T-helper 1 cell treated with Interleukin-12 subunit alpha and Interleukin-12 subunit beta and Interleukin-4 antibody, amounts not matched to agents 30 μg/mL and 1 μg/mL, for 36 hours (primary cell): Measurements from ENCODE around the gene SYCP2.
A peak's percentile ranks its signal among the peaks of the same experiment; 100 is the strongest.
"Not testable (repeated sequence)": the region's sequence is repeated elsewhere in the genome, so short reads cannot be mapped to it uniquely, and the experiment has no call there.

Experiments used
- H3K27ac Mint-ChIP-seq: one replicate; pipeline ENCODE4 v1.8.0; 2021; ENCODE audit warnings: mild to moderate bottlenecking, mixed read lengths
- H3K27me3 Mint-ChIP-seq: one replicate; pipeline ENCODE4 v1.8.0; 2021; ENCODE audit warnings: low read depth, mixed read lengths
- H3K36me3 Mint-ChIP-seq: one replicate; pipeline ENCODE4 v1.8.0; 2021; ENCODE audit warnings: low read depth, mixed read lengths
- H3K4me1 Mint-ChIP-seq: one replicate; pipeline ENCODE4 v1.8.0; 2021; ENCODE audit warnings: low read depth, mixed read lengths
- H3K4me3 Mint-ChIP-seq: one replicate; pipeline ENCODE4 v1.8.0; 2021; ENCODE audit warnings: mild to moderate bottlenecking, moderate library complexity, mixed read lengths
- H3K9me3 Mint-ChIP-seq: one replicate; pipeline ENCODE4 v1.8.0; 2021; ENCODE audit warnings: mixed read lengths

SYCP2 gene

GRCh38 chr20:59933296-59933848 lies at the start of gene SYCP2:
TSS of gene SYCP2 (minus strand) at chr20:59933637. CDS start at chr20:59922413, 11,224 bp downstream.
- peak within 1 kb of the TSS; percentile 74 for H3K4me3 Mint-ChIP-seq
- H3K36me3 Mint-ChIP-seq: peaks cover 13% of the 10 kb centered on the region
- H3K27ac Mint-ChIP-seq: no peak within 1 kb of the TSS
- no peaks in the 10 kb centered on the region for H3K27me3 Mint-ChIP-seq
- H3K9me3 Mint-ChIP-seq: no peaks in the 10 kb centered on the region
- H3K4me1 Mint-ChIP-seq: peaks cover 21% of the 10 kb centered on the region

GRCh38 chr20:59983076-59983475 lies 49.6 kb upstream of the SYCP2 start:
- H3K4me1 Mint-ChIP-seq: no peaks in the 10 kb centered on the region
- no peak overlapping the region for H3K4me3 Mint-ChIP-seq
- no peaks in the 10 kb centered on the region for H3K36me3 Mint-ChIP-seq
- no peaks in the 10 kb centered on the region for H3K27me3 Mint-ChIP-seq
- no peaks in the 10 kb centered on the region for H3K9me3 Mint-ChIP-seq
- no peak overlapping the region for H3K27ac Mint-ChIP-seq

- Mint-ChIP-seq H3K4me3 (no peak overlapping the region), H3K27me3 (no peaks in the 10 kb centered on the region), H3K4me1 (no peaks in the 10 kb centered on the region), H3K27ac (no peak overlapping the region), H3K9me3 (no peaks in the 10 kb centered on the region), H3K36me3 (no peaks in the 10 kb centered on the region)
These were observed 43.6 kb upstream of the SYCP2 start for GRCh38 chr20:59977086-59977485.

GRCh38 chr20:59976156-59976782 lies 42.8 kb upstream of the SYCP2 start:
- H3K4me1 Mint-ChIP-seq: no peaks in the 10 kb centered on the region

GRCh38 chr20:59972037-59972801 lies 38.8 kb upstream of the SYCP2 start:
- Mint-ChIP-seq H3K27ac (no peak overlapping the region), H3K4me3 (no peak overlapping the region), H3K36me3 (no peaks in the 10 kb centered on the region), H3K4me1 (no peaks in the 10 kb centered on the region), H3K9me3 (no peaks in the 10 kb centered on the region), H3K27me3 (no peaks in the 10 kb centered on the region)

More at GRCh38 chr20:59976156-59976782, 42.8 kb upstream of the SYCP2 start:
- H3K9me3 Mint-ChIP-seq: no peaks in the 10 kb centered on the region
- H3K27ac Mint-ChIP-seq: no peak overlapping the region
- no peaks in the 10 kb centered on the region for H3K27me3 Mint-ChIP-seq
- H3K4me3 Mint-ChIP-seq: no peak overlapping the region
- no peaks in the 10 kb centered on the region for H3K36me3 Mint-ChIP-seq

- Mint-ChIP-seq H3K9me3 (no peaks in the 10 kb centered on the region), H3K4me3 (no peak overlapping the region), H3K36me3 (no peaks in the 10 kb centered on the region), H3K4me1 (no peaks in the 10 kb centered on the region), H3K27ac (no peak overlapping the region), H3K27me3 (no peaks in the 10 kb centered on the region)
These were observed 38.0 kb upstream of the SYCP2 start for GRCh38 chr20:59971428-59971827.

GRCh38 chr20:59966428-59966827 lies 33.0 kb upstream of the SYCP2 start:
- no peaks in the 10 kb centered on the region for H3K27me3 Mint-ChIP-seq
- no peaks in the 10 kb centered on the region for H3K9me3 Mint-ChIP-seq
- H3K4me1 Mint-ChIP-seq: no peaks in the 10 kb centered on the region
- H3K4me3 Mint-ChIP-seq: no peak overlapping the region
- no peaks in the 10 kb centered on the region for H3K36me3 Mint-ChIP-seq
- no peak overlapping the region for H3K27ac Mint-ChIP-seq

GRCh38 chr20:59962155-59962554 lies 28.7 kb upstream of the SYCP2 start:
- no peak overlapping the region for H3K4me3 Mint-ChIP-seq
- H3K27ac Mint-ChIP-seq: no peak overlapping the region
- H3K27me3 Mint-ChIP-seq: no peaks in the 10 kb centered on the region
- H3K36me3 Mint-ChIP-seq: no peaks in the 10 kb centered on the region
- H3K4me1 Mint-ChIP-seq: no peaks in the 10 kb centered on the region
- H3K9me3 Mint-ChIP-seq: no peaks in the 10 kb centered on the region

- H3K27ac Mint-ChIP-seq: no peak overlapping the region
- no peaks in the 10 kb centered on the region for H3K9me3 Mint-ChIP-seq
- H3K27me3 Mint-ChIP-seq: no peaks in the 10 kb centered on the region
- no peaks in the 10 kb centered on the region for H3K4me1 Mint-ChIP-seq
- H3K4me3 Mint-ChIP-seq: no peak overlapping the region
- no peaks in the 10 kb centered on the region for H3K36me3 Mint-ChIP-seq
These were observed 28.0 kb upstream of the SYCP2 start for GRCh38 chr20:59961423-59961822.

GRCh38 chr20:59958626-59959025 lies 25.2 kb upstream of the SYCP2 start:
- Mint-ChIP-seq H3K27ac (no peak overlapping the region), H3K36me3 (no peaks in the 10 kb centered on the region), H3K4me1 (no peaks in the 10 kb centered on the region), H3K9me3 (no peaks in the 10 kb centered on the region), H3K27me3 (no peaks in the 10 kb centered on the region), H3K4me3 (no peak overlapping the region)

GRCh38 chr20:59958123-59958522 lies 24.7 kb upstream of the SYCP2 start, which contains the start of gene CDH26:
TSS of gene CDH26 (plus strand) at chr20:59958423. CDS start at chr20:59958727, 304 bp downstream.
- Mint-ChIP-seq H3K27me3 (no peaks in the 10 kb centered on the region), H3K9me3 (no peaks in the 10 kb centered on the region), H3K27ac (no peak within 1 kb of the TSS), H3K4me1 (no peaks in the 10 kb centered on the region), H3K4me3 (no peak within 1 kb of the TSS), H3K36me3 (no peaks in the 10 kb centered on the region)

GRCh38 chr20:59957568-59957967 lies 24.1 kb upstream of the SYCP2 start:
- not testable (repeated sequence) for H3K4me3 Mint-ChIP-seq, H3K36me3 Mint-ChIP-seq, H3K4me1 Mint-ChIP-seq, H3K9me3 Mint-ChIP-seq, H3K27me3 Mint-ChIP-seq, H3K27ac Mint-ChIP-seq

GRCh38 chr20:59955131-59955796 lies 21.8 kb upstream of the SYCP2 start:
- no peak overlapping the region for H3K27ac Mint-ChIP-seq
- H3K4me3 Mint-ChIP-seq: no peak overlapping the region
- no peaks in the 10 kb centered on the region for H3K27me3 Mint-ChIP-seq
- no peaks in the 10 kb centered on the region for H3K9me3 Mint-ChIP-seq
- H3K4me1 Mint-ChIP-seq: no peaks in the 10 kb centered on the region
- peaks cover 1% of the 10 kb centered on the region for H3K36me3 Mint-ChIP-seq

- no peak overlapping the region for H3K27ac Mint-ChIP-seq
- H3K36me3 Mint-ChIP-seq: peaks cover 1% of the 10 kb centered on the region
- H3K9me3 Mint-ChIP-seq: no peaks in the 10 kb centered on the region
- H3K4me3 Mint-ChIP-seq: no peak overlapping the region
- H3K27me3 Mint-ChIP-seq: no peaks in the 10 kb centered on the region
- no peaks in the 10 kb centered on the region for H3K4me1 Mint-ChIP-seq
These were observed 21.3 kb upstream of the SYCP2 start for GRCh38 chr20:59954718-59955117.

GRCh38 chr20:59949911-59950310 lies 16.5 kb upstream of the SYCP2 start:
- H3K27me3 Mint-ChIP-seq: no peaks in the 10 kb centered on the region
- no peak overlapping the region for H3K4me3 Mint-ChIP-seq
- no peak overlapping the region for H3K27ac Mint-ChIP-seq
- peaks cover 4% of the 10 kb centered on the region for H3K36me3 Mint-ChIP-seq
- H3K9me3 Mint-ChIP-seq: no peaks in the 10 kb centered on the region
- peaks cover 9% of the 10 kb centered on the region for H3K4me1 Mint-ChIP-seq
